Kidney (tissue), 14 donors: ENCODE data around the gene C20orf202. TPM values are rescaled to one million over a fixed set of nuclear protein-coding genes. Genes with fewer than 3 reads are reported as not detected.

Experiments
- DNase-seq, 5 donors: peaks; one replicate each; pipeline ENCODE4 v3.0.0-alpha.2; 2013 to 2020
- FAIRE-seq: peaks from 2 replicates; lab custom pipeline; 2012; peaks lifted over from hg19 to GRCh38; lab: Jason Lieb, UNC
- H3K27ac ChIP-seq, 2 donors: one replicate each; pipeline ENCODE4 v1.7.0; 2013; ENCODE audit warnings: low read depth in 2 of 2, low read length in 2 of 2, inconsistent platforms in 1 of 2
- H3K27me3 ChIP-seq: one replicate; pipeline ENCODE4 v1.7.1; 2013; ENCODE audit warnings: low read length, inconsistent platforms; ENCODE audit not compliant: control insufficient read depth, insufficient read depth
- H3K36me3 ChIP-seq, 3 donors: one replicate each; pipeline versions ENCODE4 v1.7.0 to v1.7.1; 2013; ENCODE audit warnings: low read length in 3 of 3, control low read depth in 1 of 3, inconsistent platforms in 1 of 3; ENCODE audit not compliant: insufficient read depth in 3 of 3, control insufficient read depth in 2 of 3
- H3K4me1 ChIP-seq, 3 donors: one replicate each; pipeline versions ENCODE4 v1.7.0 to v1.7.1; 2013; ENCODE audit warnings: low read length in 3 of 3, inconsistent platforms in 1 of 3, low read depth in 1 of 3; ENCODE audit not compliant: control insufficient read depth in 2 of 3, insufficient read depth in 2 of 3
- H3K4me3 ChIP-seq, 3 donors: one replicate each; pipeline versions ENCODE4 v1.7.0 to v1.8.1; 2013; ENCODE audit warnings: low read length in 3 of 3, control low read depth in 1 of 3, inconsistent platforms in 1 of 3
- H3K9ac ChIP-seq, 3 donors: one replicate each; pipeline versions ENCODE4 v1.7.0 to v1.7.1; 2013; ENCODE audit warnings: low read length in 3 of 3, control low read depth in 1 of 3, inconsistent platforms in 1 of 3
- H3K9me3 ChIP-seq, 3 donors: one replicate each; pipeline versions ENCODE4 v1.7.0 to v1.7.1; 2013; ENCODE audit warnings: low read length in 3 of 3, control low read depth in 1 of 3, inconsistent platforms in 1 of 3; ENCODE audit not compliant: control insufficient read depth in 2 of 3, insufficient read depth in 1 of 3
- intact Hi-C: fragments of 100-400 bp; cut with DNase I; formaldehyde crosslinking; loops from one replicate; pipeline ENCODE4 v1.11.1; 2022
- polyA plus RNA-seq: library from polyadenylated mRNA; stranded (reverse); fragments of 350-450 nt; fragmentation: Illumina TruSeq; extraction: RNeasy Lipid Tissue Mini Kit (QIAGEN cat#74804); gene quantifications from one replicate; pipeline ENCODE4 v1.2.3, GENCODE V29; 2014; ENCODE audit warnings: low read depth, low replicate concordance; ENCODE audit not compliant: insufficient read depth
- total RNA-seq: library from RNA; stranded (reverse); fragmentation: NEBNext Ultra II Directional; extraction: Animal tissue kit (Norgen Biotek cat#: 25700); gene quantifications from one replicate; pipeline ENCODE4 v1.2.1, GENCODE V29; 2021
- TF ChIP-seq, protein P1 (sequence below): IDR thresholded peaks from 3 replicates; pipeline ENCODE4 v1.5.1; 2012; ENCODE audit warnings: mild to moderate bottlenecking, moderate library complexity, borderline replicate concordance; ENCODE audit not compliant: insufficient read depth; ENCODE audit errors: extremely low read depth
- donor health status: control.
- donor health status: control.
- donor health status: control.
- donor health status: control.
- donor health status: control.
- donor health status: DM: yes; HTN: yes; CAD: no.
- donor health status: Normal renal cell carcinoma (clear cell type).

Gene C20orf202
- total and polyA plus RNA-seq, 2 donors from 2014 or later, result 0.16 to 0.73 TPM

DNA sequence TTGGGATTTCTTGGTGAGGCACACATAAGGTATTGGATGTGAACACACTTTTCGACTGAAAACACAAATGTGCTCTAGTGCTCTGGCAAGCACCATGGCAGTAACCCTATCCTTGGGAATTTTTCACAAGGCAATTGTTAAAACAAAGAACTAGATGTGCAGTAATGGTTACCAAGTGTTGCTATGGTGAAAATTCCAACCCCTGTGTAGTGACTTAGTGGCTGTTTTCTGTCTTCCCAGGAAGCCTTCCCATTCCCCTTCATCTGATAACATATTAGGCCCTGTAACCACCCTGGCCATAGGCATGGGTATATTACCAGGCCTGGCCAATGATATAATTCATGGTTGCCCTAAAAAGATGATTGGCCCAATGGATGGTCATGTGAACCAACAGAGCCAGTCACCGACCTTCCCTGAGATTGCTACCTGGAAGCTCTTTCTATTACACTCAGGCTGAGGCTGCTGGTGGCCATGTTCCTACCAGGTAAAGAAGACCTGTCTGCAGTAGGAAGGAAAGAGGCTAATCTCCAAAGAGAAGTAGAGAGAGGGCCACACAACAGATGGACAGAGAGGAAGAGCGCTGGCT is 4.1 kb downstream of the C20orf202 start:
- intact Hi-C loops, result no loop called here
- Histone ChIP-seq H3K4me3 (no peak overlapping the region), H3K27me3 (no peaks in the 10 kb centered on the region), H3K36me3 (no peaks in the 10 kb centered on the region), H3K4me1 (peaks cover 0 to 5% (median 0%) of the 10 kb centered on the region in 3 donors), H3K9me3 (no peaks in the 10 kb centered on the region), H3K9ac (no peak overlapping the region), H3K27ac (no peak overlapping the region)
- DNase-seq (no peak), FAIRE-seq (no peak)
- TF ChIP-seq, protein P1, sequence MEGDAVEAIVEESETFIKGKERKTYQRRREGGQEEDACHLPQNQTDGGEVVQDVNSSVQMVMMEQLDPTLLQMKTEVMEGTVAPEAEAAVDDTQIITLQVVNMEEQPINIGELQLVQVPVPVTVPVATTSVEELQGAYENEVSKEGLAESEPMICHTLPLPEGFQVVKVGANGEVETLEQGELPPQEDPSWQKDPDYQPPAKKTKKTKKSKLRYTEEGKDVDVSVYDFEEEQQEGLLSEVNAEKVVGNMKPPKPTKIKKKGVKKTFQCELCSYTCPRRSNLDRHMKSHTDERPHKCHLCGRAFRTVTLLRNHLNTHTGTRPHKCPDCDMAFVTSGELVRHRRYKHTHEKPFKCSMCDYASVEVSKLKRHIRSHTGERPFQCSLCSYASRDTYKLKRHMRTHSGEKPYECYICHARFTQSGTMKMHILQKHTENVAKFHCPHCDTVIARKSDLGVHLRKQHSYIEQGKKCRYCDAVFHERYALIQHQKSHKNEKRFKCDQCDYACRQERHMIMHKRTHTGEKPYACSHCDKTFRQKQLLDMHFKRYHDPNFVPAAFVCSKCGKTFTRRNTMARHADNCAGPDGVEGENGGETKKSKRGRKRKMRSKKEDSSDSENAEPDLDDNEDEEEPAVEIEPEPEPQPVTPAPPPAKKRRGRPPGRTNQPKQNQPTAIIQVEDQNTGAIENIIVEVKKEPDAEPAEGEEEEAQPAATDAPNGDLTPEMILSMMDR, result no peak

GRCh38 chr20:1209447-1210387 is 6.5 kb downstream of the C20orf202 start:
- no peak overlapping the region for H3K4me3 ChIP-seq
- H3K27ac ChIP-seq, result no peak overlapping the region
- no peak overlapping the region for H3K9ac ChIP-seq
- intact Hi-C loops, result no loop called here
- no peaks in the 10 kb centered on the region for H3K27me3 ChIP-seq
- no peak for FAIRE-seq
- H3K9me3 ChIP-seq, result no peaks in the 10 kb centered on the region
- H3K36me3 ChIP-seq, result no peaks in the 10 kb centered on the region
- DNase-seq, result no peak
- TF ChIP-seq, protein P1, result no peak
- H3K4me1 ChIP-seq, result no peaks in the 10 kb centered on the region

GRCh38 chr20:1210501-1210900 is 7.2 kb downstream of the C20orf202 start:
- H3K4me3 ChIP-seq, result no peak overlapping the region
- TF ChIP-seq, protein P1, result no peak
- H3K9ac ChIP-seq, result no peak overlapping the region
- FAIRE-seq, result no peak
- no peak overlapping the region for H3K27ac ChIP-seq
- H3K4me1 ChIP-seq, result no peaks in the 10 kb centered on the region
- no peak for DNase-seq
- H3K9me3 ChIP-seq, result no peaks in the 10 kb centered on the region
- no peaks in the 10 kb centered on the region for H3K36me3 ChIP-seq
- intact Hi-C loops, result no loop called here
- H3K27me3 ChIP-seq, result no peaks in the 10 kb centered on the region
